Lower lobe of right lung (tissue), 2 donors: ENCODE results near the gene MTERF1. TPM values are rescaled to one million over a fixed set of nuclear protein-coding genes. Genes with fewer than 3 reads are reported as not detected.
A peak's percentile ranks its signal among the peaks of the same experiment; 100 is the strongest.

ENCODE experiments used
- ATAC-seq, 2 donors: fragments of 200-7000 bp; cut with Tn5 transposase; one replicate each; pipeline ENCODE4 v1.9.1; 2020 to 2022; ENCODE audit warnings: mild to moderate bottlenecking in 2 of 2, moderate library complexity in 2 of 2
- DNase-seq: peaks from one replicate; pipeline ENCODE4 v3.0.0-alpha.2; 2020
- H3K27ac ChIP-seq: fragments of 200-600 bp; one replicate; pipeline ENCODE4 v1.8.0; 2022
- H3K27me3 ChIP-seq: fragments of 200-600 bp; one replicate; pipeline ENCODE4 v1.8.0; 2022; ENCODE audit warnings: low read depth
- H3K36me3 ChIP-seq: fragments of 200-600 bp; one replicate; pipeline ENCODE4 v1.8.0; 2022; ENCODE audit warnings: mild to moderate bottlenecking
- H3K4me1 ChIP-seq: fragments of 200-600 bp; one replicate; pipeline ENCODE4 v1.8.0; 2022
- H3K4me3 ChIP-seq: fragments of 200-600 bp; one replicate; pipeline ENCODE4 v1.8.0; 2022; ENCODE audit warnings: mild to moderate bottlenecking
- H3K9me3 ChIP-seq: fragments of 200-600 bp; one replicate; pipeline ENCODE4 v1.8.0; 2022
- CTCF ChIP-seq: fragments of 200-600 bp; IDR thresholded peaks from one replicate; pipeline ENCODE4 v1.8.0; 2022; ENCODE audit warnings: antibody characterized with exemption, mild to moderate bottlenecking
- intact Hi-C: fragments of 100-400 bp; cut with DNase I; formaldehyde crosslinking; loops from one replicate; pipeline ENCODE4 v1.11.0; 2022
- total RNA-seq: library from RNA; stranded (reverse); fragmentation: NEBNext Ultra II Directional; extraction: Animal tissue kit (Norgen Biotek cat#: 25700); gene quantifications from one replicate; pipeline ENCODE4 v1.2.1, GENCODE V29; 2021
- donor health status: DM: no; HTN: yes; CAD: no; lungs with severe emphysema.

The MTERF1 gene
- total RNA-seq, 1 donor from 2014 or later, result 11.5 TPM

- TF ChIP-seq CTCF, result no peak
- peaks cover 3% of the 10 kb centered on the region for H3K36me3 ChIP-seq
- ATAC-seq (no peak), DNase-seq (no peak)
- peak overlapping the region; percentile 66 for H3K27ac ChIP-seq
- no peaks in the 10 kb centered on the region for H3K27me3 ChIP-seq
- peak overlapping the region; percentile 79 for H3K4me3 ChIP-seq
- intact Hi-C loops, result loop anchor here (10.0 kb wide), 1 partner anchor 795 kb away; no protein-coding TSS in a partner anchor
- H3K4me1 ChIP-seq, result peaks cover 19% of the 10 kb centered on the region
- H3K9me3 ChIP-seq, result no peaks in the 10 kb centered on the region
Measured at GRCh38 chr7:91880016-91880412, 488 bp downstream of the MTERF1 start.

GRCh38 chr7:91876391-91877133 is 3.9 kb downstream of the MTERF1 start:
- Histone ChIP-seq H3K27ac (no peak overlapping the region), H3K4me1 (peaks cover 19% of the 10 kb centered on the region), H3K36me3 (peaks cover 18% of the 10 kb centered on the region), H3K4me3 (no peak overlapping the region), H3K27me3 (no peaks in the 10 kb centered on the region), H3K9me3 (no peaks in the 10 kb centered on the region)
- TF ChIP-seq CTCF, result no peak
- intact Hi-C loops, result no loop called here
- no peak for DNase-seq
- ATAC-seq, result no peak

- ATAC-seq (no peak), DNase-seq (no peak)
- H3K4me1 ChIP-seq, result peaks cover 16% of the 10 kb centered on the region
- peaks cover 18% of the 10 kb centered on the region for H3K36me3 ChIP-seq
- no peak for TF ChIP-seq CTCF
- H3K27ac ChIP-seq, result no peak overlapping the region
- no peaks in the 10 kb centered on the region for H3K27me3 ChIP-seq
- no peaks in the 10 kb centered on the region for H3K9me3 ChIP-seq
- no peak overlapping the region for H3K4me3 ChIP-seq
- intact Hi-C loops, result no loop called here
Measured at GRCh38 chr7:91875851-91876250, 4.7 kb downstream of the MTERF1 start.

- Histone ChIP-seq H3K9me3 (no peaks in the 10 kb centered on the region), H3K4me1 (no peaks in the 10 kb centered on the region), H3K36me3 (peaks cover 18% of the 10 kb centered on the region), H3K27ac (no peak overlapping the region), H3K4me3 (no peak overlapping the region), H3K27me3 (no peaks in the 10 kb centered on the region)
- ATAC-seq (no peak), DNase-seq (no peak)
- no peak for TF ChIP-seq CTCF
- intact Hi-C loops, result no loop called here
Measured at GRCh38 chr7:91872928-91873327, 7.6 kb downstream of the MTERF1 start.

DNA sequence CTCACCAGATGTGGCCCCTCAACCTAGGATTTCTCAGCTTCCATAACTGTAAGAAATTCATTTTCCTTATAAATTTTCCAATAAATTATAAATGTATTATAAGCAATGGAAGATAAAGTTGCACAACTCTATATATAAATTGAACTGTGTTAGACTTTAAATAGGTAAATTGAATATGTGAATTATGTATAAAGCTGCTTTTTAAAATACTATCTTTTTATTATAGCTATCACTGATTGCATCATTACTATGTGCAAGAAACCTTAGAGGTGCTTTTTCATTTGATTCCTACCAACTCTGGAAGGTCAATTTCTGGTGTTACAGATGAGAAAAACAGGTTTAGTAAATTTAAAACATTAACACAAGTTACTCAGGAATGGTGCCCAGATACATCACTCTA is 8.4 kb downstream of the MTERF1 start:
- Histone ChIP-seq H3K36me3 (peaks cover 18% of the 10 kb centered on the region), H3K4me3 (no peak overlapping the region), H3K27ac (no peak overlapping the region), H3K27me3 (no peaks in the 10 kb centered on the region), H3K9me3 (no peaks in the 10 kb centered on the region), H3K4me1 (no peaks in the 10 kb centered on the region)
- no peak for DNase-seq
- intact Hi-C loops, result no loop called here
- ATAC-seq, result no peak
- TF ChIP-seq CTCF, result no peak
